ENCODE data around the gene SCAMP1. TPM values are rescaled to one million over a fixed set of nuclear protein-coding genes. Genes with fewer than 3 reads are reported as not detected.

The SCAMP1 gene
- total RNA-seq, 1 experiment from 2014 or later, result 72.5 TPM

GRCh38 chr5:78519198-78519941, 159.0 kb downstream of the SCAMP1 start:
- Histone ChIP-seq H2AFZ (ENCODE audit: low read length) (no peak overlapping the region), H3K9me2 (replicated peaks; ENCODE audit: insufficient read depth, low read length) (no peaks in the 10 kb centered on the region), H3K9ac (ENCODE audit: low read length) (no peak overlapping the region), H4K20me1 (ENCODE audit: insufficient read depth, low read depth, low read length) (no peaks in the 10 kb centered on the region), H3K27ac (ENCODE audit: low read length) (no peak overlapping the region), H3K9me3 (ENCODE audit: low read length) (no peaks in the 10 kb centered on the region), H3K36me3 (ENCODE audit: insufficient read depth, low read length) (no peaks in the 10 kb centered on the region), H3K79me2 (ENCODE audit: low read length) (no peaks in the 10 kb centered on the region), H3K4me1 (ENCODE audit: low read length) (peaks cover 14% of the 10 kb centered on the region), H3K4me2 (ENCODE audit: low read depth, low read length, poor library complexity, severe bottlenecking) (no peak overlapping the region), H3K27me3 (ENCODE audit: low read length) (no peaks in the 10 kb centered on the region), H3K4me3 (ENCODE audit: low read length) (no peak overlapping the region)
- DNase-seq, result no peak

DNA sequence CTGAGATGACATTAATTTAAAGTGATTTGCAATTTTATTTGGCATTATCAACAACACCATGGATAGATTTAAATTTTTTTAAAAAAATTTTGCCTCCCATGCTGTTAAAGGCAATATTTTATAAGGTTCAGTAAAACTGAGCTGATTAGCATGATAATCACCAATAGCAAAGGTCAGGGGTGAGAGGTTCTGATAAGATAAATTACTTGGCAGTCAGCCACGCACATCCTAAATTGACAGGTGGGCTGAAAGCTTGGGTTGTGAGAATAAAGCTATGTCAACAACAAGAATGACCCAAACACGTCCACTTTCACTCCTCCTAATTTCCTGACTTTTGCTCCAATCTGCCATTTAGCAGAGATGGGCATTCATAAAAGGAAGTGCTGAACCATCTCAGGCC, 161.0 kb downstream of the SCAMP1 start:
- no peaks in the 10 kb centered on the region for H3K9me2 ChIP-seq (replicated peaks; ENCODE audit: insufficient read depth, low read length)
- DNase-seq, result no peak
- no peak overlapping the region for H3K9ac ChIP-seq (ENCODE audit: low read length)
- no peak overlapping the region for H3K4me3 ChIP-seq (ENCODE audit: low read length)
- no peak overlapping the region for H3K27ac ChIP-seq (ENCODE audit: low read length)
- H3K4me2 ChIP-seq (ENCODE audit: low read depth, low read length, poor library complexity, severe bottlenecking), result no peak overlapping the region
- H3K36me3 ChIP-seq (ENCODE audit: insufficient read depth, low read length), result no peaks in the 10 kb centered on the region
- H2AFZ ChIP-seq (ENCODE audit: low read length), result no peak overlapping the region
- H3K4me1 ChIP-seq (ENCODE audit: low read length), result no peaks in the 10 kb centered on the region
- H3K27me3 ChIP-seq (ENCODE audit: low read length), result no peaks in the 10 kb centered on the region
- no peaks in the 10 kb centered on the region for H3K9me3 ChIP-seq (ENCODE audit: low read length)
- H3K79me2 ChIP-seq (ENCODE audit: low read length), result no peaks in the 10 kb centered on the region
- H4K20me1 ChIP-seq (ENCODE audit: insufficient read depth, low read depth, low read length), result no peaks in the 10 kb centered on the region

GRCh38 chr5:78522476-78523260, 162.3 kb downstream of the SCAMP1 start:
- H3K4me1 ChIP-seq (ENCODE audit: low read length), result no peaks in the 10 kb centered on the region
- H3K9ac ChIP-seq (ENCODE audit: low read length), result no peak overlapping the region
- DNase-seq, result no peak
- H3K27me3 ChIP-seq (ENCODE audit: low read length), result no peaks in the 10 kb centered on the region
- H3K9me2 ChIP-seq (replicated peaks; ENCODE audit: insufficient read depth, low read length), result no peaks in the 10 kb centered on the region
- no peaks in the 10 kb centered on the region for H3K79me2 ChIP-seq (ENCODE audit: low read length)
- H3K4me2 ChIP-seq (ENCODE audit: low read depth, low read length, poor library complexity, severe bottlenecking), result no peak overlapping the region
- H3K4me3 ChIP-seq (ENCODE audit: low read length), result no peak overlapping the region
- no peaks in the 10 kb centered on the region for H4K20me1 ChIP-seq (ENCODE audit: insufficient read depth, low read depth, low read length)
- no peak overlapping the region for H2AFZ ChIP-seq (ENCODE audit: low read length)
- no peak overlapping the region for H3K27ac ChIP-seq (ENCODE audit: low read length)
- H3K9me3 ChIP-seq (ENCODE audit: low read length), result no peaks in the 10 kb centered on the region
- no peaks in the 10 kb centered on the region for H3K36me3 ChIP-seq (ENCODE audit: insufficient read depth, low read length)

- Histone ChIP-seq H4K20me1 (ENCODE audit: insufficient read depth, low read depth, low read length) (no peaks in the 10 kb centered on the region), H3K9ac (ENCODE audit: low read length) (no peak overlapping the region), H3K4me2 (ENCODE audit: low read depth, low read length, poor library complexity, severe bottlenecking) (no peak overlapping the region), H3K27me3 (ENCODE audit: low read length) (no peaks in the 10 kb centered on the region), H3K36me3 (ENCODE audit: insufficient read depth, low read length) (no peaks in the 10 kb centered on the region), H3K4me1 (ENCODE audit: low read length) (no peaks in the 10 kb centered on the region), H3K79me2 (ENCODE audit: low read length) (no peaks in the 10 kb centered on the region), H3K27ac (ENCODE audit: low read length) (no peak overlapping the region), H3K9me2 (replicated peaks; ENCODE audit: insufficient read depth, low read length) (no peaks in the 10 kb centered on the region), H3K9me3 (ENCODE audit: low read length) (no peaks in the 10 kb centered on the region), H3K4me3 (ENCODE audit: low read length) (no peak overlapping the region), H2AFZ (ENCODE audit: low read length) (no peak overlapping the region)
- no peak for DNase-seq
Measured at GRCh38 chr5:78523314-78524193, 163.1 kb downstream of the SCAMP1 start.

GRCh38 chr5:78526049-78526525, 165.7 kb downstream of the SCAMP1 start:
- H3K36me3 ChIP-seq (ENCODE audit: insufficient read depth, low read length), result no peaks in the 10 kb centered on the region
- no peak overlapping the region for H3K4me2 ChIP-seq (ENCODE audit: low read depth, low read length, poor library complexity, severe bottlenecking)
- H3K9me2 ChIP-seq (replicated peaks; ENCODE audit: insufficient read depth, low read length), result no peaks in the 10 kb centered on the region
- no peak overlapping the region for H3K27ac ChIP-seq (ENCODE audit: low read length)
- H3K9me3 ChIP-seq (ENCODE audit: low read length), result no peaks in the 10 kb centered on the region
- H3K27me3 ChIP-seq (ENCODE audit: low read length), result no peaks in the 10 kb centered on the region
- H4K20me1 ChIP-seq (ENCODE audit: insufficient read depth, low read depth, low read length), result no peaks in the 10 kb centered on the region
- no peaks in the 10 kb centered on the region; the same call in 1 of the 2 replicates for H3K4me1 ChIP-seq (ENCODE audit: low read length)
- DNase-seq, result no peak
- H3K79me2 ChIP-seq (ENCODE audit: low read length), result no peaks in the 10 kb centered on the region
- H3K4me3 ChIP-seq (ENCODE audit: low read length), result no peak overlapping the region
- H3K9ac ChIP-seq (ENCODE audit: low read length), result no peak overlapping the region
- no peak overlapping the region for H2AFZ ChIP-seq (ENCODE audit: low read length)

DNA sequence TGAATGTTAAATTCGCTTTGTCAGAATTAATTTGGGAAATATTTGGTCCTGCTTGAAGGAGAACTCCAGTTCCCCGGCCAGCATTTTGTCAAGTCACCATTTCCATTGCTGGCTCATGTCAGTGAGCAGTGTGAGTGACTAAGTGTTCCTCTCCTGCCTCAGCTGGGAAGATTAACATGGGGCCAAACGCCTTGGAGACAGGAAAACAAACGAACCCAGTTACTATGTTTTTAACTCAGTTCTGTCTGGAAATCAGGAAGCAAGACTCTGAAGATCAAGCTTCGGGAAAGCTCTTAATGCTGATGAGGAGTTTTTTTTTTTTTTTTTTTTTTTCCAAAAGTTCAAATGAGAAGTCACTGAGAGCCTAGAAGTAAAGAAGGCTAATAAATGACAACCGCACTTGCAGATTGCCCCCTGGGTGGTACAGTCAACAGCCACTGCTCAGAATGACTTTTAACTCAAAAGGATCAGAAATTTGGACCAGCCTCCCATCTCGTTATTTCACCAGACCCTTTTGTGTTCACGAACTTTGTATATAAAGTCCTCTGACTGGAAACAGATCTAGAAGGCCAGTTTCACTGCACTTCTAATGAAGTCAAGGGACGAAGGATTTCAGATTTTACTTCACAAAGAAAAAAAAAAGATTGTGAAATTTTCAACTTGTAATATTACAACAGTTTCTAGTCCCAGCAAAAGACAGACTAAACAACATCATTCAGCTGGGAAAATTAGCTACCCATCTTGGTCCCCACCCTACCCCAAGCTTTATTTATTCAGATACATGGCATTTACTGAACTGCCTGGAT, 166.8 kb downstream of the SCAMP1 start:
- Histone ChIP-seq H3K4me3 (ENCODE audit: low read length) (no peak overlapping the region), H3K4me2 (ENCODE audit: low read depth, low read length, poor library complexity, severe bottlenecking) (no peak overlapping the region), H3K9ac (ENCODE audit: low read length) (no peak overlapping the region), H3K36me3 (ENCODE audit: insufficient read depth, low read length) (no peaks in the 10 kb centered on the region), H4K20me1 (ENCODE audit: insufficient read depth, low read depth, low read length) (no peaks in the 10 kb centered on the region), H3K27ac (ENCODE audit: low read length) (no peak overlapping the region), H3K4me1 (ENCODE audit: low read length) (no peaks in the 10 kb centered on the region; the same call in 1 of the 2 replicates), H3K27me3 (ENCODE audit: low read length) (no peaks in the 10 kb centered on the region), H2AFZ (ENCODE audit: low read length) (no peak overlapping the region), H3K9me3 (ENCODE audit: low read length) (no peaks in the 10 kb centered on the region), H3K9me2 (replicated peaks; ENCODE audit: insufficient read depth, low read length) (no peaks in the 10 kb centered on the region), H3K79me2 (ENCODE audit: low read length) (no peaks in the 10 kb centered on the region)
- no peak for DNase-seq

DNA sequence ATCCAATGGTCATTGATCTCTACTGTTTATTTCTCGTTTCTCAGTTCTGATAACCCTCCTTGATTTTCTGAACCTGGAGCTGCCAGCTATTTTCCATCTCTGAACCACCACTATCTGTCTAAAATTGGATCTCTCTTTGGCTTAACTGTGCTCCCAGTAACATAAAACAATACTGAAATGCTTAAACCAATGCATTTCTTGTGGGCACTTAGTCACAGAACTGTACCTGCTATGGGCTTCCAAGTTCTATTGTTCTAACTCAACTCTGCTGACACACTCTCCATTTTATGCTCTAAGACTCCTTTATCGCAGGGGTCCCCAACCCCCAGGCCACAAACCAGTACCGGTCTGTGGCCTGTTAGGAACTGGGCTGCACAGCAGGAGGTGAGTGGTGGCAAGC, 167.5 kb downstream of the SCAMP1 start:
- H3K4me3 ChIP-seq (ENCODE audit: low read length), result no peak overlapping the region
- no peak overlapping the region for H3K4me2 ChIP-seq (ENCODE audit: low read depth, low read length, poor library complexity, severe bottlenecking)
- H3K79me2 ChIP-seq (ENCODE audit: low read length), result no peaks in the 10 kb centered on the region
- no peak for DNase-seq
- no peaks in the 10 kb centered on the region for H3K36me3 ChIP-seq (ENCODE audit: insufficient read depth, low read length)
- no peak overlapping the region for H3K27ac ChIP-seq (ENCODE audit: low read length)
- no peak overlapping the region for H3K9ac ChIP-seq (ENCODE audit: low read length)
- no peaks in the 10 kb centered on the region for H4K20me1 ChIP-seq (ENCODE audit: insufficient read depth, low read depth, low read length)
- H3K27me3 ChIP-seq (ENCODE audit: low read length), result no peaks in the 10 kb centered on the region
- H3K9me2 ChIP-seq (replicated peaks; ENCODE audit: insufficient read depth, low read length), result no peaks in the 10 kb centered on the region
- no peaks in the 10 kb centered on the region for H3K9me3 ChIP-seq (ENCODE audit: low read length)
- H3K4me1 ChIP-seq (ENCODE audit: low read length), result no peaks in the 10 kb centered on the region; the same call in 1 of the 2 replicates
- H2AFZ ChIP-seq (ENCODE audit: low read length), result no peak overlapping the region
